Ovary (tissue), 9 donors: ENCODE results near the gene COL4A1. TPM values are rescaled to one million over a fixed set of nuclear protein-coding genes. Genes with fewer than 3 reads are reported as not detected.

Experiments
- DNase-seq, 5 donors: peaks; one replicate each; pipeline ENCODE4 v3.0.0-alpha.2; 2019 to 2020
- H3K27ac ChIP-seq, 2 donors: fragments of 200-600 bp; one replicate each; pipeline versions ENCODE4 v1.5.1 to v1.8.0; 2019 to 2022
- H3K27me3 ChIP-seq: fragments of 200-600 bp; one replicate; pipeline ENCODE4 v1.8.0; 2022
- H3K36me3 ChIP-seq: fragments of 200-600 bp; sonication (generic); one replicate; pipeline ENCODE4 v1.5.1; 2019
- H3K4me1 ChIP-seq: one replicate; pipeline ENCODE4 v1.8.1; 2013; ENCODE audit warnings: mild to moderate bottlenecking, moderate library complexity; ENCODE audit not compliant: insufficient read depth
- H3K4me3 ChIP-seq: fragments of 200-600 bp; sonication (generic); one replicate; pipeline ENCODE4 v1.5.1; 2017
- H3K9me3 ChIP-seq, 2 donors: fragments of 200-600 bp in 1 of 2; sonication (generic) in 1 of 2; one replicate each; pipeline versions ENCODE4 v1.5.1 to v1.8.1; 2013 to 2019; ENCODE audit warnings: mild to moderate bottlenecking in 1 of 2, moderate library complexity in 1 of 2
- EP300 ChIP-seq: sonication (generic); formaldehyde crosslinking; IDR thresholded peaks from one replicate; pipeline ENCODE4 v1.6.1; 2017; ENCODE audit warnings: antibody characterized with exemption
- POLR2A ChIP-seq: fragments of 450-650 bp; IDR thresholded peaks from one replicate; pipeline ENCODE4 v1.6.1; 2017; ENCODE audit warnings: antibody characterized with exemption, mild to moderate bottlenecking, moderate library complexity
- WGBS, 3 donors: extraction: QIAGEN DNeasy Blood & Tissue Kit in 1 of 3; methylation state at CpG; one replicate each; pipeline versions ENCODE4 v1.1.5 to v1.1.7; 2013 to 2017; 5-methylcytosine and 5-hydroxymethylcytosine counted together
- intact Hi-C, 4 donors: fragments of 100-400 bp; cut with DNase I; formaldehyde crosslinking; loops; one replicate each; pipeline versions ENCODE4 v1.11.0 to v1.15.1; 2022 to 2023
- polyA plus RNA-seq, 2 donors: library from polyadenylated mRNA; stranded (reverse); fragments of 200-250 nt in 1 of 2; fragments of 350-450 nt in 1 of 2; fragmentation: Illumina TruSeq in 1 of 2; extraction: RNeasy Lipid Tissue Mini Kit (QIAGEN cat#74804) in 1 of 2; gene quantifications; one replicate each; pipeline ENCODE4 v1.2.3, GENCODE V29; 2013 to 2014
- total RNA-seq, 7 donors: library from RNA; depleted of rRNA in 2 of 7; stranded (reverse); fragments of >200 nt in 2 of 7; fragmentation: NEBNext Ultra II Directional in 3 of 7; extraction: Animal tissue kit (Norgen Biotek cat#: 25700) in 3 of 7; gene quantifications; one replicate each; pipeline versions ENCODE4 v1.1.0 to v1.2.4, GENCODE V29; 2016 to 2023
- TF ChIP-seq, protein P1 (sequence below), 3 donors: fragments of 450-650 bp in 2 of 3; fragments of 200-600 bp in 1 of 3; IDR thresholded peaks; one replicate each; pipeline versions ENCODE4 v1.5.1 to v1.8.0; 2016 to 2022; ENCODE audit warnings: antibody characterized with exemption in 3 of 3, mild to moderate bottlenecking in 1 of 3
- donor health status: DM: no; HTN: no; CAD: no; lungs with moderate emphysema.
- donor health status: DM: no; HTN: no; CAD: no.
- donor health status: Bipolar disorder and iron deficiency.
- donor health status: DM: yes; HTN: yes; CAD: no.
- donor health status: DM: no; HTN: no; CAD: no.
- donor health status: DM: yes; HTN: yes; CAD: no.

Gene COL4A1
- total and polyA plus RNA-seq, 9 donors = 42.3 to 421 (median 87.5) TPM

DNA sequence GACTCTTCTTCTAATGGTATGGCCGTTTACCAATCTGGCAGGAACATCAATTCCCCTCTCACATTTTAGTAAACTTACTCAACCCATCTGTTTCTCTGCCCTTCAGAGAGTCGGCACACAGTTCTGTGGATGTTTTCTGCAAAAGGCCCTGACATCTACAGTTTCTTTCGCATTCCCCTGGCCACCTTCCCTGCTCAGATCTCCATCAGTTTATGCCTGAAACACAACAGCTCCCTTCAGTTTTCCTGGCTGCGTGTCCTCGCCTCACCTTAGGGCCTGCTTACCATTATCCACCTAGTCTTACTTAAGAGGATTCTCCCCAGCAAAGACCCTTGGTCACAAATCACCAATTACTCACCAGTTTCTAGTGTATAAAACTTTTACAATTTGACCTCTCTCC lies 25.2 kb downstream of the COL4A1 start:
- DNase-seq = no peak
- intact Hi-C loops = no loop called here
- 55 to 77% (median 72%) methylated on average over 5 of the region's 5 CpGs for WGBS, 3 donors

DNA sequence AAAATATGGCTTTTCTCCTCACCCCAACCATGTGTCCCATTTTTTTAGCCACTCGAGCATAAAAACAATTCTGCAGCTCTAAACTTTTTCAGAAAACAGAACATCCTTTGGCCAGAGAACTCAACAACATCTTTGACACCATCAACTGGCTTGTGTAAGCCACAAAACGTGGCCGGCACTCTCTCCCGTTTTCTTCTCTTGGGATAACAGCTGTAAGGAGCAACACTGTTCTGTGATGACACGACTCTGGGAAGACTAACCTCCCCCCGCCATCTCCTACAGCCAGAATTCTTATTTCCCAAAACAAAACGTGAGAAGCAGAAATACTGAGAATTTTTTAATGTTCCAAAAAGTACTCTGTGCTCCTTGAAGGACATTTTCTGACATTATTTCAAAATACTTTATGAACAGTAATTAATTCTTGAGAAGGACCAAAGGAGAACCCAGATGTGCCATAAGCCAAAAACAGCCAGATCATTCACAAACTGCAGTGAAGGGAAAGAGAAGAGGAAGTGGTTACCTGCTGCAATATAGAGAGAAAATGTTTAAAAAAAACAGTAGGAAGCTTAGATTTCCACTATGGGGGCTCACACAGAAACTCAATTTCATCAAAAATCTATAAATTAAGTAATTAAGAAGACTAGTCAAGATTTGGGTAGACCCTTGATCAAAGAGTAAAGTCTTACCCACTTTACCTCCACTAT lies 25.8 kb downstream of the COL4A1 start:
- TF ChIP-seq, protein P1, sequence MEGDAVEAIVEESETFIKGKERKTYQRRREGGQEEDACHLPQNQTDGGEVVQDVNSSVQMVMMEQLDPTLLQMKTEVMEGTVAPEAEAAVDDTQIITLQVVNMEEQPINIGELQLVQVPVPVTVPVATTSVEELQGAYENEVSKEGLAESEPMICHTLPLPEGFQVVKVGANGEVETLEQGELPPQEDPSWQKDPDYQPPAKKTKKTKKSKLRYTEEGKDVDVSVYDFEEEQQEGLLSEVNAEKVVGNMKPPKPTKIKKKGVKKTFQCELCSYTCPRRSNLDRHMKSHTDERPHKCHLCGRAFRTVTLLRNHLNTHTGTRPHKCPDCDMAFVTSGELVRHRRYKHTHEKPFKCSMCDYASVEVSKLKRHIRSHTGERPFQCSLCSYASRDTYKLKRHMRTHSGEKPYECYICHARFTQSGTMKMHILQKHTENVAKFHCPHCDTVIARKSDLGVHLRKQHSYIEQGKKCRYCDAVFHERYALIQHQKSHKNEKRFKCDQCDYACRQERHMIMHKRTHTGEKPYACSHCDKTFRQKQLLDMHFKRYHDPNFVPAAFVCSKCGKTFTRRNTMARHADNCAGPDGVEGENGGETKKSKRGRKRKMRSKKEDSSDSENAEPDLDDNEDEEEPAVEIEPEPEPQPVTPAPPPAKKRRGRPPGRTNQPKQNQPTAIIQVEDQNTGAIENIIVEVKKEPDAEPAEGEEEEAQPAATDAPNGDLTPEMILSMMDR (IDR thresholded peaks at IDR 0.05) = no peak
- TF ChIP-seq POLR2A (no peak), EP300 (no peak)
- H3K4me3 ChIP-seq = no peak overlapping the region
- peak overlapping the region in 1 of 2 donors; percentile 13 for H3K27ac ChIP-seq
- H3K9me3 ChIP-seq = no peaks in the 10 kb centered on the region
- no peaks in the 10 kb centered on the region for H3K27me3 ChIP-seq
- peaks cover 30% of the 10 kb centered on the region for H3K4me1 ChIP-seq
- DNase-seq = no peak
- WGBS, 3 donors = 22 to 36% (median 27%) methylated on average over 7 of the region's 7 CpGs
- H3K36me3 ChIP-seq = no peaks in the 10 kb centered on the region
- intact Hi-C loops = no loop called here

More for the DNA sequence above, 25.2 kb downstream of the COL4A1 start:
- Histone ChIP-seq H3K4me1 (peaks cover 32% of the 10 kb centered on the region), H3K27me3 (no peaks in the 10 kb centered on the region), H3K36me3 (no peaks in the 10 kb centered on the region), H3K27ac (peak overlapping the region in 1 of 2 donors; percentile 13), H3K4me3 (no peak overlapping the region), H3K9me3 (no peaks in the 10 kb centered on the region)
- TF ChIP-seq EP300 (no peak), POLR2A (no peak)
- TF ChIP-seq, protein P1 (IDR thresholded peaks at IDR 0.05) = no peak

DNA sequence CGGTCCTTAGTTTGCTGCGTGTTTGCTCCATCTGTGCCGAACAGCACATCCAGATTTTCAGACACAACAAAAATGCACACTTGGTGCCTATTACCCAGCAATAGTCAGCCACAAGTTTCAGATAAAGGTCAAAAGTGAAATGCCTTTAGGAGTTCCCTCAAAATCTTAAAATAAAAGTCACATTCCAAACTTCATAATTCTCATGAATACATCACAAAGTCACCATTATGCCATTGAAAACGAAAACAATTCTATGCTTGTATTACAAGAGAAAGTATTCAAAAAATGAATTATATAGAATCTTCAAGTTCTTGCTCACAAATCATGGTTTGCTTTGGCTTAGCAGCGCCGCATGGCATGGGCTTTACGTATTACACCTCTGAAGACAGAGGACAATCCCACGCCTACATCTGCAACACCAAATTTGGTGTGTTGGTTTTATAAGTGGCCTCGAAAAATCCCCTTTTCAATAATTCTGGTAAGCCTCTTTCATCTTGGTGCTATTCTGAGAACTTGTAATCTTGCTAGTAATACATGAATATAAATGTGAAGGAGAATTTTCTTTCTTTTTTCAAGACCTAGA lies 26.6 kb downstream of the COL4A1 start:
- no peaks in the 10 kb centered on the region for H3K27me3 ChIP-seq
- intact Hi-C loops = no loop called here
- H3K4me3 ChIP-seq = no peak overlapping the region
- TF ChIP-seq EP300 (no peak), POLR2A (no peak)
- TF ChIP-seq, protein P1 (IDR thresholded peaks at IDR 0.05) = no peak
- H3K9me3 ChIP-seq = no peaks in the 10 kb centered on the region
- H3K27ac ChIP-seq = peak overlapping the region in 1 of 2 donors; percentile 13
- 62 to 74% (median 71%) methylated on average over 9 of the region's 9 CpGs for WGBS, 3 donors
- no peaks in the 10 kb centered on the region for H3K36me3 ChIP-seq
- DNase-seq = no peak
- H3K4me1 ChIP-seq = peaks cover 33% of the 10 kb centered on the region

DNA sequence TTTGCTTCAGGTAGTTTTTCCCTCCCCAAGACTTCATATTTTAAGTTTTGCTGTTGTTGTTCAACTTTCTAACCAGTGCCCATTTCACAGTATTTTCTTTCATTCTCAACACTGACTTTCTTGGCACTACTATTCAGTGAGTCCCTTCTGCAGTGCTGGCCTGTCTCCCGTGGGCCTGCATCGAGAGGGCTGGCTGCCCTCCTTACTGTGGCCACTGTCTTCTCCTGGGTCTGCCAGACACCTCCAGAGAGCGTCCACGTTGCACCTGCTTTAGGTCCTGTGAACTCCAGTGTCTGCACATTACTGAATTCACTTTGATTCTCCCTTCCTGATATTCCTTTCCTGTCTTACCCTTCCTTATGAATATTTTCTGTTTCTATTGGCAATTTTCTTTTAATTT lies 27.3 kb downstream of the COL4A1 start:
- Histone ChIP-seq H3K27ac (no peak overlapping the region), H3K4me3 (no peak overlapping the region), H3K4me1 (peaks cover 36% of the 10 kb centered on the region), H3K27me3 (no peaks in the 10 kb centered on the region), H3K9me3 (no peaks in the 10 kb centered on the region), H3K36me3 (no peaks in the 10 kb centered on the region)
- TF ChIP-seq EP300 (no peak), POLR2A (no peak)
- TF ChIP-seq, protein P1 (IDR thresholded peaks at IDR 0.05) = no peak
- 81 to 86% (median 86%) methylated on average over 4 of the region's 4 CpGs for WGBS, 3 donors
- no peak for DNase-seq
- intact Hi-C loops = no loop called here
